GM12891 (cell line): Measurements from ENCODE around the gene RASAL1.
A peak's percentile ranks its signal among the peaks of the same experiment; 100 is the strongest.

ENCODE experiments used
- DNase-seq: peaks from one replicate; pipeline ENCODE4 v3.0.0; 2011; ENCODE audit warnings: low spot score; ENCODE audit not compliant: insufficient read length
- FAIRE-seq: peaks from 2 replicates; lab custom pipeline; 2011; peaks lifted over from hg19 to GRCh38; lab: Jason Lieb, UNC
- PAX5 ChIP-seq: IDR thresholded peaks from 2 replicates; pipeline ENCODE4 v1.6.1; 2011; ENCODE audit warnings: low read length, moderate library complexity, mild to moderate bottlenecking; ENCODE audit not compliant: insufficient read depth, severe bottlenecking
- POLR2A ChIP-seq: IDR thresholded peaks from 2 replicates; pipeline ENCODE4 v1.6.1; 2011; ENCODE audit warnings: low read depth, low read length, control low read depth
- POLR2AphosphoS5 ChIP-seq: IDR thresholded peaks from 2 replicates; pipeline ENCODE4 v1.6.1; 2011; ENCODE audit warnings: low read depth, low read length, control low read depth
- POU2F2 ChIP-seq: IDR thresholded peaks from 2 replicates; pipeline ENCODE4 v1.6.1; 2011; ENCODE audit warnings: low read depth, mild to moderate bottlenecking, control low read depth, low read length, moderate library complexity
- SPI1 ChIP-seq: IDR thresholded peaks from 2 replicates; pipeline ENCODE4 v1.6.1; 2011; ENCODE audit warnings: low read depth, low read length, control low read depth
- TAF1 ChIP-seq: IDR thresholded peaks from 2 replicates; pipeline ENCODE4 v1.6.1; 2011; ENCODE audit warnings: low read depth, low read length, control low read depth

The RASAL1 gene

GRCh38 chr12:113162102-113163029 is 26.8 kb upstream of the RASAL1 start:
- TF ChIP-seq TAF1 (no peak), SPI1 (no peak), POU2F2 (no peak), POLR2A (no peak), PAX5 (no peak), POLR2AphosphoS5 (no peak)
- FAIRE-seq (no peak), DNase-seq (no peak)

GRCh38 chr12:113161415-113162016 is 26.0 kb upstream of the RASAL1 start:
- peak; percentile 25; the same call in 1 of the 2 replicates for TF ChIP-seq POLR2AphosphoS5
- no peak for TF ChIP-seq PAX5
- no peak for TF ChIP-seq TAF1
- TF ChIP-seq SPI1, result no peak
- peak; percentile 15; the same call in 1 of the 2 replicates for TF ChIP-seq POLR2A
- TF ChIP-seq POU2F2, result no peak
- DNase-seq (peak; percentile 80), FAIRE-seq (peak; percentile 64)

DNA sequence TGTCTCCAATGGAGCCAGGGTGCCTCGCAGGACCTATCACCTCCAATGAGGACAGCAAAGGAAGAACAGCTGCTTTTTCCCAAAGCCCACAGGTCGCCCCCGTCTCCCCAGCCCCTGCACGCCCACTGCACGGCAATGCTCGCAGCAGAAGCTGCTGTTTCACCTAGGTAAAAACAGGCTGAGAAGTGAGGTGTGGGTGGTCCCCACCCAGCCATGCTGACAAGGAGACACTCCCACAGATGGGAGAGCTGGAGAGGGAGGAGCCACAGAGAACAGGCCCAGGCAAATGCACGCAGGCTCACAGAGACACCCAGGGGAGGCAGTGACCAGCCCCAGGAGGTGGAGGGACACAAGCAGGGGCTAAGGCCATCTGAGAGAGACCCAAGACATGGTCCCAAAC is 24.4 kb upstream of the RASAL1 start:
- DNase-seq (no peak), FAIRE-seq (no peak)

DNA sequence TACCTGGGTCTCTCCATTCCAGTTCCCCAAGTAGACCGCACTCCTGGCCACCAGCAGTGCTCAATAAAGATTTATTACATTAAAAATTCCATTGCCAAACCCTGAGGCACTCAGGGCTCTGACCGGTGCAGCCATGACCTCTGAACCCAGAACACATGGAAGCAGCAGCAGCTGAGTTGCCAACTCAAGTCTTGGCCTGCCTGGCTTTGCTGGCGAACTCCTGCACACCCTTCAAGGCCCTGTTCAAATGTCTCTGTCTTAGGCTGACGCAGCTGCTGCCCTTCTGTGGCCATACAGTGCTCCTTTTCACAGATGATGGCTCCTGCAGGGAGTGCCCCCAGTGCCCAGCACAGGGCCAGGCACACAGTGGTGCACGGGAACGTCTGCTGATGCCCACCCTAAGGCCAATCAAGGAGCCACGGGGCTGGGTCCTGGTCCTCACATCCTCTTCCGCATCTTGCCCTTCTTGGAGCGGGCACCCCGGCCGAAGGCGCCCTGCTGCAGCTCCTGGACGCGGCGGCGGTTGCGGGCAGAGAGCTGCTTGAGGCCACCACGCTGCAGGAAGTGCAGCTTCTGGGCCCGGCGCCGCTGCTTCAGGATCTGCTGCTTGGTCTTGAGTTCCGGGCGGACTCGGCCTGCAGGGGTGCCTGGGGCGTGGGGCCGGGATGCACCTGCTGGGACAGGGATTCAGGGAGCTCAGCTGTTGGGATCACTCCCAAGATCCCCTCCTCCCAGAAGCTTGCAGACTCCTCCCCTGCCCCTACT is 23.1 kb upstream of the RASAL1 start:
- DNase-seq (no peak), FAIRE-seq (no peak)
- TF ChIP-seq POLR2A, result no peak
- TF ChIP-seq POLR2AphosphoS5, result no peak
- TF ChIP-seq TAF1, result no peak

More for the DNA sequence above, 24.4 kb upstream of the RASAL1 start:
- TF ChIP-seq PAX5 (no peak), TAF1 (no peak), POLR2AphosphoS5 (no peak), POU2F2 (no peak), POLR2A (no peak), SPI1 (no peak)

- TF ChIP-seq POLR2A (peak; percentile 34; the same call in 1 of the 2 replicates), POU2F2 (no peak)
- FAIRE-seq, result no peak
- no peak for DNase-seq
These were observed 21.8 kb upstream of the RASAL1 start for GRCh38 chr12:113157218-113157859.

DNA sequence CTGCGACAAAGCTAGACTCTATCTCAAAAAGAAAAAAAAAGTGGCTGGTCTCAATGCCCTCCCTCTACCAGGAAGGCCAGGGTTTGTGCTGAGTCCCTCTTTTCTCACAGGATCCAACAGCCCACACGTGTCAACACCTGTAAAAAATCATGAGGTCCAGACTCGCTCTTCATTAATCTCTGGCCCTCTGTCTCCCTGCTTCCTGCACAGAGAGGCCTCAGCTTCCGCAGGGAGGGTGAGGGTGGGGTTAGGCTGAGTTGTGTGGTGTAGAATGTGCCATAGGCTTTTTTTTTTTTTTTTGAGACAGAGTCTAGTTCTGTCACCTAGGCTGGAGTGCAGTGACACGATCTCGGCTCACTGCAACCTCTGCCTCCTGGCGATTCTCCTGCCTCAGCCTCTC is 20.1 kb upstream of the RASAL1 start:
- DNase-seq, result no peak
- no peak for TF ChIP-seq POLR2AphosphoS5
- TF ChIP-seq SPI1, result no peak
- no peak for TF ChIP-seq POLR2A
- FAIRE-seq, result no peak

GRCh38 chr12:113155060-113155459 is 19.5 kb upstream of the RASAL1 start:
- TF ChIP-seq PAX5 (no peak), SPI1 (no peak), POU2F2 (no peak), TAF1 (no peak), POLR2A (no peak), POLR2AphosphoS5 (no peak)
- DNase-seq (no peak), FAIRE-seq (no peak)

DNA sequence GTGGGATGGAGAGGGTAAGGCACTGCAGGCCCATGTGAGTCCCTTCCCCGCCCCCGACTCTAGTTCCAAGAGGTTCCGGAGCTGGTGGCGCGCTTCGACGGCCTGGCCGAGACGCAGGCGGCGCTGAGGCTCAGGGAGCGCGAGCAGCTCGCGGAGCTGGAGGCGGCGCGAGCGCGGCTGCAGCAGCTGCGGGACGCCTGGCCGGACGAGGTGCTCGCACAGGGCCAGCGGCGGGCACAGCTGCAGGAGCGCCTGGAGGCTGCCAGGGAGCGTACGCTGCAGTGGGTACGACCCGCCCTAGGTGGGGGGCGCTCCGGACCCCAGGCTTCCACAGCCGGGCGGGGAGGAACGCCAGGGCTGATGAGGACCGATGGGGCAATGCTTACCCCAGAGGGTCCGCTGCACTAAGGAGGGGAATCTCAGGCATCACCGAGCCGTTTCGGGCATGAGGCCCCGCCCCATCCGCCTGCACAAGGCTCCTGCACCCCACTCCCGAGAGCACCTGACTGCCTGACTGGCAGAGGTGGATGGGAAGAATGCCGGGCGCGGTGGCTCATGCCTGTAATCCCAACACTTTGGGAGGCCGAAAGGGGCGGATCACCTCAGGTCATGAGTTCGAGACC is 18.9 kb upstream of the RASAL1 start:
- TF ChIP-seq POU2F2 (no peak), POLR2A (no peak), SPI1 (no peak), TAF1 (no peak), POLR2AphosphoS5 (no peak), PAX5 (no peak)
- DNase-seq (no peak), FAIRE-seq (peak; percentile 87)
